HAP-1 (cell line): ENCODE measurements around the gene GPRC5B.

Experiments used
- DNase-seq, 2 experiments: peaks; one replicate each; pipeline ENCODE4 v3.0.0-alpha.2; 2016 to 2020; ENCODE audit warnings: low spot score in 2 of 2
- H3K27me3 ChIP-seq: fragments of 250-450 bp; sonication (Bioruptor Pico); 2 replicates; pipeline ENCODE4 v1.5.1; 2020; ENCODE audit warnings: low read depth, mild to moderate bottlenecking, moderate library complexity
- H3K36me3 ChIP-seq: fragments of 250-450 bp; sonication (Bioruptor Pico); replicated peaks from 2 replicates; pipeline ENCODE4 v1.5.1; 2020; ENCODE audit warnings: mild to moderate bottlenecking
- H3K4me1 ChIP-seq: fragments of 250-450 bp; sonication (Bioruptor Pico); 2 replicates; pipeline ENCODE4 v1.5.1; 2020; ENCODE audit warnings: mild to moderate bottlenecking
- H3K4me3 ChIP-seq: fragments of 250-450 bp; sonication (Bioruptor Pico); 2 replicates; pipeline ENCODE4 v1.5.1; 2020; ENCODE audit warnings: mild to moderate bottlenecking, moderate library complexity
- H3K9me3 ChIP-seq: fragments of 250-450 bp; sonication (Bioruptor Pico); 2 replicates; pipeline ENCODE4 v1.5.1; 2020; ENCODE audit warnings: mild to moderate bottlenecking, moderate library complexity
- in situ Hi-C: fragments of 300-500 bp; cut with MboI; formaldehyde crosslinking; loops from 3 replicates; pipeline ENCODE4 v1.14.3; 2020; ENCODE audit warnings: low sequenced_read_pairs, inconsistent platforms, mixed read lengths

GPRC5B gene

GRCh38 chr16:19874851-19875546 is 9.6 kb downstream of the GPRC5B start:
- DNase-seq, result no peak
- Histone ChIP-seq H3K4me1 (peaks cover 6% of the 10 kb centered on the region), H3K27me3 (no peaks in the 10 kb centered on the region), H3K4me3 (no peak overlapping the region), H3K36me3 (peaks cover 15% of the 10 kb centered on the region), H3K9me3 (no peaks in the 10 kb centered on the region)
- in situ Hi-C loops, result loop anchor here (25.0 kb wide), 1 partner anchor 488 kb away; no protein-coding TSS in a partner anchor

- Histone ChIP-seq H3K36me3 (peaks cover 22% of the 10 kb centered on the region; the same call in 1 of the 2 replicates), H3K4me1 (no peaks in the 10 kb centered on the region; the same call in 1 of the 2 replicates), H3K27me3 (no peaks in the 10 kb centered on the region), H3K9me3 (no peaks in the 10 kb centered on the region), H3K4me3 (no peak overlapping the region)
- in situ Hi-C loops, result no loop called here
- no peak for DNase-seq
Measured at GRCh38 chr16:19874026-19874425, 10.6 kb downstream of the GPRC5B start.

GRCh38 chr16:19872935-19873334 is 11.7 kb downstream of the GPRC5B start:
- Histone ChIP-seq H3K27me3 (no peaks in the 10 kb centered on the region), H3K36me3 (peaks cover 22% of the 10 kb centered on the region; the same call in 1 of the 2 replicates), H3K9me3 (no peaks in the 10 kb centered on the region), H3K4me3 (no peak overlapping the region), H3K4me1 (no peaks in the 10 kb centered on the region)
- no peak for DNase-seq
- in situ Hi-C loops, result no loop called here

- in situ Hi-C loops, result no loop called here
- Histone ChIP-seq H3K4me1 (no peaks in the 10 kb centered on the region), H3K9me3 (no peaks in the 10 kb centered on the region), H3K36me3 (peaks cover 26% of the 10 kb centered on the region), H3K27me3 (no peaks in the 10 kb centered on the region), H3K4me3 (no peak overlapping the region)
- no peak for DNase-seq
Measured at GRCh38 chr16:19872179-19872863, 12.3 kb downstream of the GPRC5B start.

- no peak overlapping the region for H3K4me3 ChIP-seq
- H3K9me3 ChIP-seq, result no peaks in the 10 kb centered on the region
- H3K27me3 ChIP-seq, result no peaks in the 10 kb centered on the region
- in situ Hi-C loops, result no loop called here
- DNase-seq, result no peak
- H3K36me3 ChIP-seq, result peaks cover 32% of the 10 kb centered on the region
- H3K4me1 ChIP-seq, result no peaks in the 10 kb centered on the region
Measured at GRCh38 chr16:19871721-19872120, 12.9 kb downstream of the GPRC5B start.

GRCh38 chr16:19868421-19868820 is 16.2 kb downstream of the GPRC5B start:
- Histone ChIP-seq H3K36me3 (peaks cover 36% of the 10 kb centered on the region), H3K27me3 (no peaks in the 10 kb centered on the region), H3K4me3 (no peak overlapping the region), H3K9me3 (no peaks in the 10 kb centered on the region), H3K4me1 (no peaks in the 10 kb centered on the region)
- in situ Hi-C loops, result no loop called here
- DNase-seq, result no peak

GRCh38 chr16:19864566-19864965 is 20.1 kb downstream of the GPRC5B start:
- H3K4me3 ChIP-seq, result no peak overlapping the region
- H3K36me3 ChIP-seq, result peaks cover 22% of the 10 kb centered on the region
- no peaks in the 10 kb centered on the region for H3K9me3 ChIP-seq
- in situ Hi-C loops, result no loop called here
- peaks cover 29% of the 10 kb centered on the region for H3K4me1 ChIP-seq
- no peak for DNase-seq
- H3K27me3 ChIP-seq, result no peaks in the 10 kb centered on the region

GRCh38 chr16:19863990-19864389 is 20.7 kb downstream of the GPRC5B start:
- H3K4me1 ChIP-seq, result peaks cover 29% of the 10 kb centered on the region
- H3K36me3 ChIP-seq, result peaks cover 26% of the 10 kb centered on the region
- in situ Hi-C loops, result no loop called here
- H3K9me3 ChIP-seq, result no peaks in the 10 kb centered on the region
- DNase-seq, result no peak
- no peak overlapping the region for H3K4me3 ChIP-seq
- no peaks in the 10 kb centered on the region for H3K27me3 ChIP-seq

GRCh38 chr16:19861811-19862327 is 22.8 kb downstream of the GPRC5B start:
- Histone ChIP-seq H3K27me3 (no peaks in the 10 kb centered on the region), H3K9me3 (no peaks in the 10 kb centered on the region), H3K4me3 (no peak overlapping the region), H3K4me1 (peaks cover 29% of the 10 kb centered on the region), H3K36me3 (peaks cover 18% of the 10 kb centered on the region)
- in situ Hi-C loops, result no loop called here
- DNase-seq, result peak in 1 of 2 experiments; percentile 58

GRCh38 chr16:19861133-19861532 is 23.5 kb downstream of the GPRC5B start:
- Histone ChIP-seq H3K9me3 (no peaks in the 10 kb centered on the region), H3K27me3 (no peaks in the 10 kb centered on the region), H3K36me3 (peaks cover 20% of the 10 kb centered on the region), H3K4me1 (peaks cover 29% of the 10 kb centered on the region), H3K4me3 (no peak overlapping the region)
- no peak for DNase-seq
- in situ Hi-C loops, result no loop called here

GRCh38 chr16:19860166-19861041 is 24.2 kb downstream of the GPRC5B start:
- Histone ChIP-seq H3K36me3 (peaks cover 21% of the 10 kb centered on the region), H3K4me3 (no peak overlapping the region), H3K4me1 (peaks cover 29% of the 10 kb centered on the region), H3K27me3 (no peaks in the 10 kb centered on the region), H3K9me3 (no peaks in the 10 kb centered on the region)
- peak; percentile 78 to 93 for DNase-seq
- in situ Hi-C loops, result no loop called here

GRCh38 chr16:19859603-19860002 is 25.0 kb downstream of the GPRC5B start:
- no peak for DNase-seq
- Histone ChIP-seq H3K4me1 (peaks cover 32% of the 10 kb centered on the region), H3K9me3 (no peaks in the 10 kb centered on the region), H3K27me3 (no peaks in the 10 kb centered on the region), H3K4me3 (no peak overlapping the region), H3K36me3 (peaks cover 21% of the 10 kb centered on the region)
- in situ Hi-C loops, result no loop called here

- H3K27me3 ChIP-seq, result no peaks in the 10 kb centered on the region
- no peak for DNase-seq
Measured at GRCh38 chr16:19859166-19859565, 25.5 kb downstream of the GPRC5B start.

More at GRCh38 chr16:19859166-19859565, 25.5 kb downstream of the GPRC5B start:
- in situ Hi-C loops, result no loop called here
- no peaks in the 10 kb centered on the region for H3K9me3 ChIP-seq
- peaks cover 36% of the 10 kb centered on the region for H3K4me1 ChIP-seq
- no peak overlapping the region for H3K4me3 ChIP-seq
- H3K36me3 ChIP-seq, result peaks cover 21% of the 10 kb centered on the region
